ENCODE results near the gene MT1A.
A peak's percentile ranks its signal among the peaks of the same experiment; 100 is the strongest.

Gene MT1A

GRCh38 chr16:56681939-56682702, 43.7 kb downstream of the MT1A start, which contains the start of gene MT1X:
Gene MT1X (plus strand): TSS chr16:56682470. CDS start chr16:56682541, 71 bp downstream.
- DNase-seq = peak; percentile 82

DNA sequence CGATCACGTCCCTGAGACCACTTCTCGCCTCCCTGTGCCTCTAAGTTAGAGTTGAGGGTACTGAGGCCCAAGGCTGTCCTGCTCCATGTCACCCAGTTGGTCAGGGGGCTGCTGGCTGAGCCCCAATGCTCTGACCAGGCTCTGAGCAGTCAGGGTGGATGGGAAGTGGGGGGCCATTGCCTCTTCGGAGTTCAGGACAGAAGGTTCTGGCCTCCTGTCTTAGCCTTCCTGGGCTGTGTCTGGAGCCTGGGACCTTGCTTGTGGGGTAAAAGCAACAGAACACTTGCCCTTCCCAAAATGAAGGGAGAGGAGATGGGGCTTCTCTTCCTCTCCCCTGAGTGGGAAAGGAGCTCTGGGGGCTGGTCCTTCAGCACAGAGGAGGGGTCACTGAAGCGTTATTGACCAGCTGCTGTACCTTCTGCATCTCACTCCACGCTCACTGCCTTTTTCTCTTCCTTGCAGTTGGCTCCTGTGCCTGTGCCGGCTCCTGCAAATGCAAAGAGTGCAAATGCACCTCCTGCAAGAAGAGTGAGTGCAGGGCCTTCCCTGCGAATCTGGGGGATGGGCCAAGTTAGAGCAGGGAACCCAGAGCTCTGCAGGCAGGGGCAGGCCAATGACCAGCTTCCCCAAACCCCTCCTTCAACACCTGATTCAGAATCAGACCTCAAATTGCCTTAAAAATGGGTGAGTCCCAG, 44.4 kb downstream of the MT1A start:
- no peak for DNase-seq

- no peak for DNase-seq
Observed at GRCh38 chr16:56683424-56684172, 45.1 kb downstream of the MT1A start.

GRCh38 chr16:56684256-56684925, 45.9 kb downstream of the MT1A start:
- DNase-seq = no peak

DNA sequence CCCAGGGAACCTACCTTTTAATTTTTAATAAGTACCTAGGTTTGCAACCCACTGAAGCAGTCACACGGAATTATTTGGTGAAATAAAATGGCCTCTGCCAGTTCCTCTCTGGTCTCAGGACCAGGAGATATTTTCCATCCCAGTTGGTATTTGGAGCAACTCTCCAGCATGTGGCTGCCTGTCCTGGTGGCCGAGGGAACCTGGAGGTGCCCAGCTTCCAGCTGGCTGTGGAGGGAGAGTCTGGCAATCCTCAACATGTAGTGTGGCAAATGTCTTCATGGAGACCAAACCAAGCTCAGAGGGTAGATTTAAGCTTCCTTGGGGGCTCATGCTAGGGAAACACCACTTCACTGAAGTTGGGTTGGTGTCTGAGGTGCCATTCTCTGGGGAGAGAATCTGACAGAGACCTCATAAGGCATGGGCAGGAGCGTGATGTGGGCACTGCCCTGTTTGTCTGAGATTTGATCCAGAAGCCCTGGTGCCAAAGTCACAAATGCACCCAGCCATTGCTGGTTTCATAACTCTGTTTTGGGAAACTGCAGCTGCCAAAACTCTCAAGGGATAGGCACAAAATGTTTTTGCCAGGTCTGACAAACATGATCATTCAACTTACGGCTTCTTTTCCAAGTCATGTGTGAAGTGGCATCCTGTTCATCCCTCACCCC, 46.6 kb downstream of the MT1A start:
- no peak for DNase-seq

- no peak for DNase-seq
Observed at GRCh38 chr16:56686758-56687157, 48.3 kb downstream of the MT1A start.

GRCh38 chr16:56688762-56689161, 50.3 kb downstream of the MT1A start:
- no peak for DNase-seq

GRCh38 chr16:56689171-56689570, 50.7 kb downstream of the MT1A start:
- DNase-seq = no peak
